Measurements from ENCODE around the gene ZNF804B.

Gene ZNF804B

GRCh38 chr7:89053130-89053529 is 293.6 kb downstream of the ZNF804B start:
- TF ChIP-seq CTCF (IDR thresholded peaks at IDR 0.05; ENCODE audit: insufficient read depth, low read length, missing control alignments) = no peak
- ChIA-PET POLR2A (no interaction called here), CTCF (no interaction called here)
- no peak for DNase-seq (ENCODE audit: low read depth, low spot score)
- H3K4me3 ChIP-seq (ENCODE audit: low read depth, low read length) = no peak overlapping the region

- DNase-seq (ENCODE audit: low read depth, low spot score) = no peak
- no peak overlapping the region for H3K4me3 ChIP-seq (ENCODE audit: low read depth, low read length)
- ChIA-PET CTCF (no interaction called here), POLR2A (no interaction called here)
- TF ChIP-seq CTCF (IDR thresholded peaks at IDR 0.05; ENCODE audit: insufficient read depth, low read length, missing control alignments) = no peak
Measured at GRCh38 chr7:89054361-89054760, 294.9 kb downstream of the ZNF804B start.

- POLR2A ChIA-PET = no interaction called here
- CTCF ChIA-PET = no interaction called here
- no peak for TF ChIP-seq CTCF (IDR thresholded peaks at IDR 0.05; ENCODE audit: insufficient read depth, low read length, missing control alignments)
- no peak overlapping the region for H3K4me3 ChIP-seq (ENCODE audit: low read depth, low read length)
- no peak for DNase-seq (ENCODE audit: low read depth, low spot score)
Measured at GRCh38 chr7:89060234-89060633, 300.7 kb downstream of the ZNF804B start.

GRCh38 chr7:89064831-89065230 is 305.3 kb downstream of the ZNF804B start:
- DNase-seq (ENCODE audit: low read depth, low spot score) = no peak
- H3K4me3 ChIP-seq (ENCODE audit: low read depth, low read length) = no peak overlapping the region
- CTCF ChIA-PET = no interaction called here
- POLR2A ChIA-PET = no interaction called here
- TF ChIP-seq CTCF (IDR thresholded peaks at IDR 0.05; ENCODE audit: insufficient read depth, low read length, missing control alignments) = no peak

- TF ChIP-seq CTCF (IDR thresholded peaks at IDR 0.05; ENCODE audit: insufficient read depth, low read length, missing control alignments) = no peak
- ChIA-PET CTCF (no interaction called here), POLR2A (no interaction called here)
- H3K4me3 ChIP-seq (ENCODE audit: low read depth, low read length) = no peak overlapping the region
- no peak for DNase-seq (ENCODE audit: low read depth, low spot score)
Measured at GRCh38 chr7:89067048-89067447, 307.5 kb downstream of the ZNF804B start.

GRCh38 chr7:89072081-89072480 is 312.6 kb downstream of the ZNF804B start:
- H3K4me3 ChIP-seq (ENCODE audit: low read depth, low read length) = no peak overlapping the region
- ChIA-PET POLR2A (no interaction called here), CTCF (no interaction called here)
- DNase-seq (ENCODE audit: low read depth, low spot score) = no peak
- no peak for TF ChIP-seq CTCF (IDR thresholded peaks at IDR 0.05; ENCODE audit: insufficient read depth, low read length, missing control alignments)
